Activated CD4-positive, alpha-beta T cell treated with anti-CD3 and anti-CD28 coated beads for 36 hours (primary cell): ENCODE measurements around the gene DDX1. TPM values are rescaled to one million over a fixed set of nuclear protein-coding genes. Genes with fewer than 3 reads are reported as not detected.

ENCODE experiments used
- ATAC-seq: fragments of 200-7000 bp; cut with Tn5 transposase; one replicate; pipeline ENCODE4 v1.10.0; 2021; ENCODE audit warnings: mild to moderate bottlenecking, moderate library complexity
- CTCF ChIA-PET: fragments of 350-600 bp; sonication (Branson Sonifier 250); formaldehyde crosslinking; loops from one replicate; lab custom pipeline; 2021; ENCODE audit warnings: antibody characterized with exemption; lab: Charles Lee
- POLR2A ChIA-PET: fragments of 350-600 bp; sonication (Branson Sonifier 250); formaldehyde crosslinking; loops from one replicate; lab custom pipeline; 2021; ENCODE audit warnings: antibody characterized with exemption, inconsistent platforms; lab: Charles Lee
- DNase-seq: peaks from one replicate; pipeline ENCODE4 v3.0.0-alpha.2; 2020
- H3K27ac Mint-ChIP-seq: one replicate; pipeline ENCODE4 v1.8.0; 2021; ENCODE audit warnings: mixed read lengths
- H3K27me3 Mint-ChIP-seq: one replicate; pipeline ENCODE4 v1.8.0; 2021; ENCODE audit warnings: mixed read lengths
- H3K36me3 Mint-ChIP-seq: one replicate; pipeline ENCODE4 v1.8.0; 2021; ENCODE audit warnings: low read depth, mixed read lengths
- H3K4me1 Mint-ChIP-seq: one replicate; pipeline ENCODE4 v1.8.0; 2021; ENCODE audit warnings: mixed read lengths
- H3K4me3 Mint-ChIP-seq: one replicate; pipeline ENCODE4 v1.8.0; 2021; ENCODE audit warnings: mild to moderate bottlenecking, moderate library complexity, mixed read lengths
- H3K9me3 Mint-ChIP-seq: one replicate; pipeline ENCODE4 v1.8.0; 2021; ENCODE audit warnings: low read depth, mixed read lengths
- intact Hi-C, 2 experiments: fragments of 100-400 bp; cut with DNase I in 1 of 2; cut with micrococcal nuclease in 1 of 2; formaldehyde crosslinking; loops; one replicate each; pipeline versions ENCODE4 v1.14.2 to v1.15.1; 2022 to 2024; cut with DNase I, micrococcal nuclease
- total RNA-seq, 2 experiments: library from RNA; stranded (reverse); gene quantifications; one replicate each; pipeline ENCODE4 v1.2.3, GENCODE V29; 2021

DDX1 gene
- total RNA-seq, 2 experiments from 2014 or later, result 87.6 to 96.2 TPM

GRCh38 chr2:15595936-15596335 is 4.3 kb downstream of the DDX1 start:
- Mint-ChIP-seq H3K4me1 (peaks cover 33% of the 10 kb centered on the region), H3K27ac (peak overlapping the region; percentile 9), H3K4me3 (no peak overlapping the region), H3K9me3 (no peaks in the 10 kb centered on the region), H3K36me3 (peaks cover 51% of the 10 kb centered on the region), H3K27me3 (no peaks in the 10 kb centered on the region)
- ATAC-seq (no peak), DNase-seq (no peak)
- CTCF ChIA-PET, result interaction anchor here (1.4 kb wide), 1 partner anchor 19 kb away, joined by 5 read pairs; no protein-coding TSS in a partner anchor
- intact Hi-C loops, result no loop called here
- POLR2A ChIA-PET, result no interaction called here

- ATAC-seq (no peak), DNase-seq (no peak)
- ChIA-PET CTCF (interaction anchor here (1.0 to 1.4 kb wide), 2 partner anchors 19 to 85 kb away, joined by 3 to 5 read pairs; no protein-coding TSS in a partner anchor), POLR2A (no interaction called here)
- peaks cover 50% of the 10 kb centered on the region for H3K36me3 Mint-ChIP-seq
- H3K4me3 Mint-ChIP-seq, result no peak overlapping the region
- H3K9me3 Mint-ChIP-seq, result no peaks in the 10 kb centered on the region
- H3K27ac Mint-ChIP-seq, result peak overlapping the region; percentile 9
- peaks cover 29% of the 10 kb centered on the region for H3K4me1 Mint-ChIP-seq
- intact Hi-C loops, result no loop called here
- no peaks in the 10 kb centered on the region for H3K27me3 Mint-ChIP-seq
Observed at GRCh38 chr2:15596350-15596749, 4.7 kb downstream of the DDX1 start.

GRCh38 chr2:15596968-15597367 is 5.3 kb downstream of the DDX1 start:
- ChIA-PET POLR2A (no interaction called here), CTCF (interaction anchor here (1.0 kb wide), 1 partner anchor 85 kb away, joined by 3 read pairs; no protein-coding TSS in a partner anchor)
- ATAC-seq, result no peak
- Mint-ChIP-seq H3K9me3 (no peaks in the 10 kb centered on the region), H3K4me3 (no peak overlapping the region), H3K4me1 (peaks cover 27% of the 10 kb centered on the region), H3K27me3 (no peaks in the 10 kb centered on the region), H3K27ac (no peak overlapping the region), H3K36me3 (peaks cover 50% of the 10 kb centered on the region)
- intact Hi-C loops, result no loop called here
- no peak for DNase-seq

GRCh38 chr2:15599994-15600393 is 8.3 kb downstream of the DDX1 start:
- ATAC-seq (no peak), DNase-seq (no peak)
- H3K27me3 Mint-ChIP-seq, result no peaks in the 10 kb centered on the region
- H3K4me3 Mint-ChIP-seq, result no peak overlapping the region
- peaks cover 62% of the 10 kb centered on the region for H3K36me3 Mint-ChIP-seq
- CTCF ChIA-PET, result interaction anchor here (1.0 kb wide), 1 partner anchor 10 kb away, joined by 3 read pairs; no protein-coding TSS in a partner anchor
- H3K9me3 Mint-ChIP-seq, result no peaks in the 10 kb centered on the region
- intact Hi-C loops, result loop anchor here in 1 of 2 experiments (2.0 kb wide), 1 partner anchor 25 kb away; no protein-coding TSS in a partner anchor
- POLR2A ChIA-PET, result no interaction called here
- peaks cover 8% of the 10 kb centered on the region for H3K4me1 Mint-ChIP-seq
- H3K27ac Mint-ChIP-seq, result peak overlapping the region; percentile 7

- DNase-seq, result no peak
- Mint-ChIP-seq H3K4me1 (no peaks in the 10 kb centered on the region), H3K9me3 (no peaks in the 10 kb centered on the region), H3K4me3 (no peak overlapping the region), H3K36me3 (peaks cover 60% of the 10 kb centered on the region), H3K27ac (no peak overlapping the region), H3K27me3 (no peaks in the 10 kb centered on the region)
- intact Hi-C loops, result no loop called here
- CTCF ChIA-PET, result interaction anchor here (0.6 to 1.4 kb wide), 4 partner anchors 13 to 28 kb away, joined by 3 to 4 read pairs (median 3); no protein-coding TSS in a partner anchor
- ATAC-seq, result no peak
- POLR2A ChIA-PET, result no interaction called here
Observed at GRCh38 chr2:15601681-15602080, 10.0 kb downstream of the DDX1 start.

GRCh38 chr2:15602393-15602792 is 10.7 kb downstream of the DDX1 start:
- H3K9me3 Mint-ChIP-seq, result no peaks in the 10 kb centered on the region
- no peak overlapping the region for H3K27ac Mint-ChIP-seq
- H3K27me3 Mint-ChIP-seq, result no peaks in the 10 kb centered on the region
- intact Hi-C loops, result no loop called here
- H3K4me3 Mint-ChIP-seq, result no peak overlapping the region
- ChIA-PET POLR2A (no interaction called here), CTCF (interaction anchor here (1.4 kb wide), 1 partner anchor 26 kb away, joined by 3 read pairs; no protein-coding TSS in a partner anchor)
- DNase-seq (no peak), ATAC-seq (no peak)
- no peaks in the 10 kb centered on the region for H3K4me1 Mint-ChIP-seq
- peaks cover 59% of the 10 kb centered on the region for H3K36me3 Mint-ChIP-seq

- CTCF ChIA-PET, result interaction anchor here (1.4 kb wide), 1 partner anchor 27 kb away, joined by 3 read pairs; no protein-coding TSS in a partner anchor
- POLR2A ChIA-PET, result no interaction called here
- no peak overlapping the region for H3K4me3 Mint-ChIP-seq
- H3K9me3 Mint-ChIP-seq, result no peaks in the 10 kb centered on the region
- no peaks in the 10 kb centered on the region for H3K4me1 Mint-ChIP-seq
- intact Hi-C loops, result no loop called here
- DNase-seq, result no peak
- H3K27me3 Mint-ChIP-seq, result no peaks in the 10 kb centered on the region
- no peak overlapping the region for H3K27ac Mint-ChIP-seq
- ATAC-seq, result no peak
- H3K36me3 Mint-ChIP-seq, result peaks cover 62% of the 10 kb centered on the region
Observed at GRCh38 chr2:15603044-15603765, 11.5 kb downstream of the DDX1 start.

GRCh38 chr2:15603948-15604347 is 12.3 kb downstream of the DDX1 start:
- H3K27me3 Mint-ChIP-seq, result no peaks in the 10 kb centered on the region
- H3K9me3 Mint-ChIP-seq, result no peaks in the 10 kb centered on the region
- no peak for ATAC-seq
- no peaks in the 10 kb centered on the region for H3K4me1 Mint-ChIP-seq
- intact Hi-C loops, result no loop called here
- no peak overlapping the region for H3K4me3 Mint-ChIP-seq
- CTCF ChIA-PET, result no interaction called here
- H3K27ac Mint-ChIP-seq, result no peak overlapping the region
- POLR2A ChIA-PET, result no interaction called here
- no peak for DNase-seq
- peaks cover 59% of the 10 kb centered on the region for H3K36me3 Mint-ChIP-seq

GRCh38 chr2:15605721-15606120 is 14.1 kb downstream of the DDX1 start:
- Mint-ChIP-seq H3K36me3 (peaks cover 64% of the 10 kb centered on the region), H3K9me3 (no peaks in the 10 kb centered on the region), H3K27ac (no peak overlapping the region), H3K4me3 (no peak overlapping the region), H3K4me1 (no peaks in the 10 kb centered on the region), H3K27me3 (no peaks in the 10 kb centered on the region)
- DNase-seq, result no peak
- CTCF ChIA-PET, result no interaction called here
- intact Hi-C loops, result no loop called here
- no peak for ATAC-seq
- POLR2A ChIA-PET, result interaction anchor here (0.7 kb wide), 1 partner anchor 14 kb away, joined by 3 read pairs; no protein-coding TSS in a partner anchor

- Mint-ChIP-seq H3K4me1 (no peaks in the 10 kb centered on the region), H3K27me3 (no peaks in the 10 kb centered on the region), H3K9me3 (no peaks in the 10 kb centered on the region), H3K4me3 (no peak overlapping the region), H3K27ac (no peak overlapping the region), H3K36me3 (peaks cover 59% of the 10 kb centered on the region)
- ChIA-PET POLR2A (no interaction called here), CTCF (no interaction called here)
- no peak for DNase-seq
- ATAC-seq, result no peak
- intact Hi-C loops, result no loop called here
Observed at GRCh38 chr2:15606481-15607441, 15.1 kb downstream of the DDX1 start.

- Mint-ChIP-seq H3K36me3 (peaks cover 50% of the 10 kb centered on the region), H3K27me3 (no peaks in the 10 kb centered on the region), H3K27ac (no peak overlapping the region), H3K4me1 (no peaks in the 10 kb centered on the region), H3K9me3 (no peaks in the 10 kb centered on the region), H3K4me3 (no peak overlapping the region)
- ATAC-seq, result no peak
- ChIA-PET POLR2A (interaction anchor here (0.6 kb wide), 1 partner anchor 15 kb away, joined by 3 read pairs; no protein-coding TSS in a partner anchor), CTCF (no interaction called here)
- intact Hi-C loops, result no loop called here
- DNase-seq, result no peak
Observed at GRCh38 chr2:15607709-15608391, 16.2 kb downstream of the DDX1 start.
